ENCODE measurements around the gene YJEFN3. TPM values are rescaled to one million over a fixed set of nuclear protein-coding genes. Genes with fewer than 3 reads are reported as not detected.

The YJEFN3 gene
- total RNA-seq, 1 donor from 2014 or later, result 18.1 TPM

DNA sequence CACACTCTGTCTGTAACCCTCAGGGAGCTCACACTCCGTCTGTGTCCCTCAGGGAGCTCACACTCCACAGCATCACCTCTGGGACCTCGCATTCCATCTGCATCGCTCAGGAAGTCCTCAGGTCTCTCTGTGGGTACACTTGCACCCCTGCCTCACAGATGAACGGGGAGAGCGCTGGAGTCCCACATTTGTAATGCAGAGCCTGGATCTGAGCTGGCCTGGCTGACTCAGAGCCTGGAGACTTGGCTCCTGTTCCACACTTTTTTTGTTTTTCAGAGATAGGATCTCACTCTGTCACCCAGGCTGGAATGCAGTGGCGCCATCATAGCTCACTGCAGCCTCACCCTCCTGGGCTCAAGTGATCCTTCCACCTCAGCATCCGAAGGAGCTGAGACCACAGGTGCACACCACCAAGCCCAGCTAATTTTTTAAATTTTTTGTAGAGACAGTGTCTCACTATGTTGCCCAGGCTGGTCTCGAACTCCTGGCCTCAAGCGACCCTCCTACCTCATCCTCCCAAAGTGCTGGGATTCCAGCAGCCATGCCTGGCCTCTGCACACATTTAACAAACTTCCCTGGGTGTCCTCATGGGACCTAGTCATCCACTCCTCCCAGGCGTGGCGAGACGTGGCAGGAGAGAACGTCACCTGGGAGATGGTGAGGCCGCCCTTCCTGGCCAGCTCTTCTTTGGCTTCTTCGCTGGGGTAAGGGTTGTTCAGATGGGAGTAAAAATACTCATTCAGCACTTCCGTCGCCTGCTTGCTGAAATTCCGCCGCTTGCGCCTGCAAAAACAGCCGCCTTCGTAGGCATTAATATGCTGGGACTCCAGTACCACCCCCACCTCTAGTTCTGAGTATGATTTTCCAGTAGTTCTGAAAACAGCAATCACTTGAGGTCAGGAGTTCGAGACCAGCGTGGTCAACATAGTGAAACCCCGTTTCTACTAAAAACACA is 40.4 kb downstream of the YJEFN3 start:
- no peak overlapping the region for H3K27ac Mint-ChIP-seq (ENCODE audit: unreplicated experiment)
- no peaks in the 10 kb centered on the region for H3K9me3 Mint-ChIP-seq
- no peaks in the 10 kb centered on the region for H3K27me3 Mint-ChIP-seq (ENCODE audit: low read depth)
- peaks cover 7% of the 10 kb centered on the region for H3K36me3 Mint-ChIP-seq (ENCODE audit: low read depth)
- no peak for DNase-seq (ENCODE audit: low read depth, low spot score)
- TF ChIP-seq, protein P1, sequence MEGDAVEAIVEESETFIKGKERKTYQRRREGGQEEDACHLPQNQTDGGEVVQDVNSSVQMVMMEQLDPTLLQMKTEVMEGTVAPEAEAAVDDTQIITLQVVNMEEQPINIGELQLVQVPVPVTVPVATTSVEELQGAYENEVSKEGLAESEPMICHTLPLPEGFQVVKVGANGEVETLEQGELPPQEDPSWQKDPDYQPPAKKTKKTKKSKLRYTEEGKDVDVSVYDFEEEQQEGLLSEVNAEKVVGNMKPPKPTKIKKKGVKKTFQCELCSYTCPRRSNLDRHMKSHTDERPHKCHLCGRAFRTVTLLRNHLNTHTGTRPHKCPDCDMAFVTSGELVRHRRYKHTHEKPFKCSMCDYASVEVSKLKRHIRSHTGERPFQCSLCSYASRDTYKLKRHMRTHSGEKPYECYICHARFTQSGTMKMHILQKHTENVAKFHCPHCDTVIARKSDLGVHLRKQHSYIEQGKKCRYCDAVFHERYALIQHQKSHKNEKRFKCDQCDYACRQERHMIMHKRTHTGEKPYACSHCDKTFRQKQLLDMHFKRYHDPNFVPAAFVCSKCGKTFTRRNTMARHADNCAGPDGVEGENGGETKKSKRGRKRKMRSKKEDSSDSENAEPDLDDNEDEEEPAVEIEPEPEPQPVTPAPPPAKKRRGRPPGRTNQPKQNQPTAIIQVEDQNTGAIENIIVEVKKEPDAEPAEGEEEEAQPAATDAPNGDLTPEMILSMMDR (conservative IDR thresholded peaks at IDR 0.05), result no peak
- no peak overlapping the region for H3K4me3 Mint-ChIP-seq
- no peaks in the 10 kb centered on the region for H3K4me1 Mint-ChIP-seq

DNA sequence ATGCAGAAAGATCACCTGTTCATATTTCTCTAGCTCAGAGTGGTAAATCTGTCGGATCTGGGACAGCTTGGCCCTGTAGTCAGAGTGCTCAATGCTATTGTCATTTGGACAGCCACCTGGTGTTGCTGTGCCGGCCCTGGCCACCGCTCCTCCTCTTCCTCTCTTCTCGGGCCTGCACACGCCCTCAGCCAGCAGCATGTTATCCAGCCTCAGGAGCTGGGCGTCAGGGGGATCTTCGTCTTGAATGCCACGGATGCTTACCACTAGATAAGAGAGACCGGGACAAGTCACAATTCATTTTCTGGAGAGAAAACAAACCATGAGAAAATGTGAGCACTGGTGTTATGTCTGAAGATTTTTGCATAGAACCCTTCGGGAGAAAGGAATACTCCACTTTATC is 41.9 kb downstream of the YJEFN3 start:
- Mint-ChIP-seq H3K9me3 (no peaks in the 10 kb centered on the region), H3K27me3 (ENCODE audit: low read depth) (no peaks in the 10 kb centered on the region), H3K27ac (ENCODE audit: unreplicated experiment) (no peak overlapping the region), H3K4me3 (no peak overlapping the region), H3K4me1 (peaks cover 4% of the 10 kb centered on the region), H3K36me3 (ENCODE audit: low read depth) (peaks cover 3% of the 10 kb centered on the region)
- TF ChIP-seq, protein P1 (conservative IDR thresholded peaks at IDR 0.05), result no peak
- DNase-seq (ENCODE audit: low read depth, low spot score), result no peak

DNA sequence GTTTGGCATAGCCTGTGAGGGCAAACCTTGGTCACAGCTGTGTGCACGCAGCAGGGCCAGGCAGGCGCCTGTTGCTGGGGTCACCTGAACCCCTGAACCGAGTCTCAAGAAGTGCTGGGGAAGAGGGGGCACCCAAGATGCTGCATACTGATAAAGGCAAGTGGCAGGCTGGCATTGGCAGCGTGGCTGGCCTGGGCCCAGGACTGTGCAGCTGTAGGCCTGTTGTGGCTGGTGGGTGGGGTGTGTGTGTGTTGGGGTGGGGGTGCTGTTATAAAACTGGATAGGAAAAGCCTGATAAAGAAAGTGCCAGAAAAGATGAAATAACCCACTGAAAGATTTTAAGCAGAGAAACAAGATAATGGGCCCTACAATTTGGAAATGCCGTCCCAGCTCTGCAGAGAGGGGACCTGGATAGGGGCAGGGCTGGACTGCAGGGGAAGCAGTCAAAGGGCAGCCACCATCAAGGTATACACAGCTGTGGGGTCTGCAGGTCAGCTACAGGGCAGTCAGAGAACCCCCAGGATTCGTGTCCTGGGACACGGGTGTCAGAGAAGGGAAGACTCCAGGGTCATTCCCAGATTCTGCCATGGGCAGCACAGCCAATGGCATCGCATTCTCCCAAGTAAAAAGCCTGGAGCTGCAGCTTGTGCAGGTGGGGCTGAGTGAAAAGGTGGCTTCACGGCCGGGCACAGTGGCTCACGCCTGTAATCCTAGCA is 42.5 kb downstream of the YJEFN3 start:
- peaks cover 6% of the 10 kb centered on the region for H3K4me1 Mint-ChIP-seq
- TF ChIP-seq, protein P1 (conservative IDR thresholded peaks at IDR 0.05), result no peak
- no peaks in the 10 kb centered on the region for H3K27me3 Mint-ChIP-seq (ENCODE audit: low read depth)
- DNase-seq (ENCODE audit: low read depth, low spot score), result no peak
- peaks cover 3% of the 10 kb centered on the region for H3K36me3 Mint-ChIP-seq (ENCODE audit: low read depth)
- H3K27ac Mint-ChIP-seq (ENCODE audit: unreplicated experiment), result no peak overlapping the region
- no peak overlapping the region for H3K4me3 Mint-ChIP-seq
- H3K9me3 Mint-ChIP-seq, result no peaks in the 10 kb centered on the region

DNA sequence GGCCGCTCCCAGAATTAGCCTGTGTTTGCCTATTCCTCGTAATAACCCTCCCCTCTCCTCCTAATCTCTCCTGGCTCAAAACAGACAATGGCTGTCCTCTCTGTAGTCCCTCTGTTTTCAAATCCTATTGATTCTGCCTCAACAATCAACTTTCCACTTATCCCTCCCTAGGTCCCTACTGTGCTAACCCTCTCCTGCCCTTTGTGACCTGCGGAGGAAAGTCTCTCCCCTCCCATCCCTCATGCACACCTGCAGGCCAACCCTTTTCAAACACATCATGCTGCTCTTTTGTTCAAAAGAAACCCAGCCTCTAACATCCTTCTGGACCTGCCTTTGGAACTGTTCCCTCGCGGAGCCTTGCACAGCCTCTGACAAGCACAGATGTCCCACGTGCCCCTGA is 46.7 kb downstream of the YJEFN3 start:
- no peak for DNase-seq (ENCODE audit: low read depth, low spot score)
- Mint-ChIP-seq H3K27me3 (ENCODE audit: low read depth) (no peaks in the 10 kb centered on the region), H3K27ac (ENCODE audit: unreplicated experiment) (peak overlapping the region; percentile 90), H3K36me3 (ENCODE audit: low read depth) (no peaks in the 10 kb centered on the region), H3K9me3 (no peaks in the 10 kb centered on the region), H3K4me1 (peaks cover 6% of the 10 kb centered on the region), H3K4me3 (no peak overlapping the region)
- TF ChIP-seq, protein P1 (conservative IDR thresholded peaks at IDR 0.05), result no peak

DNA sequence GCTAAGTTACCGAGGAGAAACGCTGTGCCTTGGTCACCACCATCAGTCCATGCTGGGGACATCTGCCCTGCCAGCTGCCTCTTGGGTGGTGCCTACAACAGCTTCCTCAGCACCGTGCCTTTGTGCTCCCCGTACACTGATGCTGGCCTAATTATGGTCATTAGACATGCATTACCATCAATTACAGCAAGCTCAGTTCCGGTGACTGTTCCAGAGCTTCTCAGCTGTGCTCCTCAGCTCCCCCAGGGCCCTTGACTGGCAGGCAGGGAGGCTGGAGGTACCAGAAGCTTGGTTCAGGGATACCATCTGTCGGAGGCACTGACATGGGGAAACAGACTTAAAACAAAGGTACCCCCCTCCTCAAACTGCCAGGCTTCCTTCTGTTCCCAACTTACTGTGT is 49.5 kb downstream of the YJEFN3 start:
- H3K27me3 Mint-ChIP-seq (ENCODE audit: low read depth), result no peaks in the 10 kb centered on the region
- H3K9me3 Mint-ChIP-seq, result no peaks in the 10 kb centered on the region
- no peaks in the 10 kb centered on the region for H3K36me3 Mint-ChIP-seq (ENCODE audit: low read depth)
- H3K27ac Mint-ChIP-seq (ENCODE audit: unreplicated experiment), result no peak overlapping the region
- no peak overlapping the region for H3K4me3 Mint-ChIP-seq
- TF ChIP-seq, protein P1 (conservative IDR thresholded peaks at IDR 0.05), result no peak
- DNase-seq (ENCODE audit: low read depth, low spot score), result no peak
- peaks cover 14% of the 10 kb centered on the region for H3K4me1 Mint-ChIP-seq
